Measurements from ENCODE around the gene GPR176.

The GPR176 gene

GRCh38 chr15:39788800-39789565 lies 131.1 kb downstream of the GPR176 start:
- DNase-seq: no peak
- intact Hi-C loops (cut with DNase I): loop anchor here (5.0 to 10.0 kb wide), 4 partner anchors 88 to 486 kb away; partner anchors contain the start of gene BMF

- intact Hi-C loops (cut with DNase I): loop anchor here (5.0 to 10.0 kb wide), 4 partner anchors 89 to 487 kb away; partner anchors contain the start of gene BMF
These were observed 132.0 kb downstream of the GPR176 start for GRCh38 chr15:39788108-39788507.

GRCh38 chr15:39787479-39787878 lies 132.6 kb downstream of the GPR176 start:
- DNase-seq: no peak
- intact Hi-C loops (cut with DNase I): loop anchor here (5.0 to 10.0 kb wide), 4 partner anchors 90 to 487 kb away; partner anchors contain the start of gene BMF

More at GRCh38 chr15:39788108-39788507, 132.0 kb downstream of the GPR176 start:
- DNase-seq: no peak

GRCh38 chr15:39786447-39787056 lies 133.5 kb downstream of the GPR176 start:
- intact Hi-C loops (cut with DNase I): loop anchor here (5.0 to 10.0 kb wide), 4 partner anchors 91 to 488 kb away; partner anchors contain the start of gene BMF
- DNase-seq: no peak

- DNase-seq: no peak
- intact Hi-C loops (cut with DNase I): loop anchor here (5.0 to 10.0 kb wide), 4 partner anchors 91 to 489 kb away; partner anchors contain the start of gene BMF
These were observed 134.2 kb downstream of the GPR176 start for GRCh38 chr15:39785841-39786240.

GRCh38 chr15:39785139-39785538 lies 134.9 kb downstream of the GPR176 start:
- DNase-seq: no peak

GRCh38 chr15:39784638-39785037 lies 135.4 kb downstream of the GPR176 start:
- intact Hi-C loops (cut with DNase I): loop anchor here (5.0 to 10.0 kb wide), 5 partner anchors 93 to 490 kb away; partner anchors contain the start of genes BMF and EIF2AK4
- DNase-seq: no peak

More at GRCh38 chr15:39785139-39785538, 134.9 kb downstream of the GPR176 start:
- intact Hi-C loops (cut with DNase I): loop anchor here (5.0 to 10.0 kb wide), 4 partner anchors 92 to 490 kb away; partner anchors contain the start of gene BMF

GRCh38 chr15:39784125-39784524 lies 135.9 kb downstream of the GPR176 start:
- intact Hi-C loops (cut with DNase I): loop anchor here (5.0 to 10.0 kb wide), 3 partner anchors 148 to 491 kb away; partner anchors contain the start of genes BMF and EIF2AK4
- DNase-seq: no peak

- intact Hi-C loops (cut with DNase I): loop anchor here (2.0 to 10.0 kb wide), 4 partner anchors 149 to 491 kb away; partner anchors contain the start of genes BMF and EIF2AK4
- DNase-seq: no peak
These were observed 136.7 kb downstream of the GPR176 start for GRCh38 chr15:39783244-39783820.

GRCh38 chr15:39782441-39783138 lies 137.5 kb downstream of the GPR176 start, which contains the start of gene FSIP1:
TSS of gene FSIP1 (minus strand) at chr15:39782841. CDS start at chr15:39776524, 6,317 bp downstream.
- DNase-seq: peak; percentile 90 to 99 (median 94)
- intact Hi-C loops (cut with DNase I): loop anchor here (2.0 to 10.0 kb wide), 4 partner anchors 150 to 492 kb away; partner anchors contain the start of genes BMF and EIF2AK4

GRCh38 chr15:39781967-39782302 lies 138.1 kb downstream of the GPR176 start:
- DNase-seq: no peak
- intact Hi-C loops (cut with DNase I): loop anchor here (2.0 to 10.0 kb wide), 4 partner anchors 150 to 493 kb away; partner anchors contain the start of genes BMF and EIF2AK4

GRCh38 chr15:39781147-39781966 lies 138.7 kb downstream of the GPR176 start:
- intact Hi-C loops (cut with DNase I): loop anchor here (5.0 to 10.0 kb wide), 3 partner anchors 151 to 493 kb away; partner anchors contain the start of genes BMF and EIF2AK4
- DNase-seq: no peak

GRCh38 chr15:39778021-39778420 lies 142.0 kb downstream of the GPR176 start:
- no peak for DNase-seq
- intact Hi-C loops (cut with DNase I): no loop called here

GRCh38 chr15:39777496-39777895 lies 142.6 kb downstream of the GPR176 start:
- intact Hi-C loops (cut with DNase I): no loop called here
- no peak for DNase-seq

GRCh38 chr15:39776068-39776467 lies 144.0 kb downstream of the GPR176 start:
- intact Hi-C loops (cut with DNase I): no loop called here
- no peak for DNase-seq

- intact Hi-C loops (cut with DNase I): no loop called here
- no peak for DNase-seq
These were observed 145.3 kb downstream of the GPR176 start for GRCh38 chr15:39774688-39775267.

- intact Hi-C loops (cut with DNase I): no loop called here
- DNase-seq: no peak
These were observed 149.0 kb downstream of the GPR176 start for GRCh38 chr15:39770748-39771689.

Data from posterior cingulate gyrus (tissue), 11 donors.